Stomach (tissue), 9 donors: ENCODE measurements around the gene CPN2. TPM values are rescaled to one million over a fixed set of nuclear protein-coding genes. Genes with fewer than 3 reads are reported as not detected.

ENCODE experiments used
- DNase-seq, 2 donors: peaks; one replicate each; pipeline versions ENCODE4 v3.0.0 to v3.0.0-alpha.2; 2013 to 2019
- H3K27ac ChIP-seq, 5 donors: fragments of 200-600 bp in 4 of 5; sonication (generic) in 4 of 5; one replicate each; pipeline ENCODE4 v1.5.1; 2013 to 2019; ENCODE audit warnings: mild to moderate bottlenecking in 1 of 5, moderate library complexity in 1 of 5
- H3K27me3 ChIP-seq, 3 donors: fragments of 200-600 bp; sonication (generic); one replicate each; pipeline ENCODE4 v1.5.1; 2017 to 2019; ENCODE audit warnings: mixed run types in 1 of 3
- H3K36me3 ChIP-seq, 4 donors: fragments of 200-600 bp; sonication (generic); 1 replicate in 3 of 4; 2 replicates in 1 of 4; pipeline ENCODE4 v1.5.1; 2016 to 2019
- H3K4me1 ChIP-seq, 4 donors: fragments of 200-600 bp; sonication (generic); one replicate each; pipeline ENCODE4 v1.5.1; 2016 to 2019
- H3K4me3 ChIP-seq, 4 donors: fragments of 200-600 bp; sonication (generic) in 3 of 4; one replicate each; pipeline ENCODE4 v1.5.1; 2016 to 2019; ENCODE audit warnings: mild to moderate bottlenecking in 1 of 4
- H3K9me3 ChIP-seq, 4 donors: fragments of 200-600 bp; sonication (generic); one replicate each; pipeline ENCODE4 v1.5.1; 2016 to 2019
- CTCF ChIP-seq, 7 experiments: fragments of 450-650 bp in 4 of 7; fragments of 200-600 bp in 3 of 7; sonication (generic) in 3 of 7; IDR thresholded peaks; one replicate each; pipeline ENCODE4 v1.5.1; 2016 to 2019; ENCODE audit warnings: antibody characterized with exemption in 7 of 7, control low read depth in 2 of 7, mild to moderate bottlenecking in 1 of 7
- EP300 ChIP-seq: sonication (generic); formaldehyde crosslinking; IDR thresholded peaks from one replicate; pipeline ENCODE4 v1.6.1; 2017; ENCODE audit warnings: antibody characterized with exemption
- POLR2A ChIP-seq, 4 donors: fragments of 450-650 bp; IDR thresholded peaks; one replicate each; pipeline ENCODE4 v1.6.1; 2016; ENCODE audit warnings: antibody characterized with exemption in 4 of 4, control low read depth in 2 of 4, mild to moderate bottlenecking in 1 of 4, moderate library complexity in 1 of 4
- POLR2AphosphoS5 ChIP-seq, 3 donors: sonication (generic); formaldehyde crosslinking; IDR thresholded peaks; one replicate each; pipeline ENCODE4 v1.6.1; 2016; ENCODE audit warnings: antibody characterized with exemption in 3 of 3
- whole genome bisulfite sequencing, 5 donors: extraction: QIAGEN DNeasy Blood & Tissue Kit in 3 of 5; methylation state at CpG; one replicate each; pipeline versions ENCODE4 v1.1.5 to v1.1.7; 2013 to 2018; 5-methylcytosine and 5-hydroxymethylcytosine counted together
- intact Hi-C: fragments of 100-400 bp; cut with DNase I; formaldehyde crosslinking; loops from one replicate; pipeline ENCODE4 v1.15.1; 2023; ENCODE audit warnings: low total_unique reads
- polyA plus RNA-seq, 3 donors: library from polyadenylated mRNA; stranded (reverse); fragments of 200-250 nt; gene quantifications; one replicate each; pipeline ENCODE4 v1.2.3, GENCODE V29; 2013
- total RNA-seq, 5 donors: library from RNA; depleted of rRNA; stranded (reverse); fragments of >200 nt; gene quantifications; one replicate each; pipeline versions ENCODE4 v1.1.0 to v1.2.3, GENCODE V29; 2014 to 2016
- donor health status: healthy with polysubstance abuse.
- donor health status: Bipolar disorder and iron deficiency.
- donor health status: healthy.

Gene CPN2
- total and polyA plus RNA-seq, 8 donors: not detected

- DNase-seq: no peak
- peaks cover 0 to 26% (median 10%) of the 10 kb centered on the region in 3 donors for H3K27me3 ChIP-seq
- 57 to 79% (median 72%) methylated on average over 7 of the region's 7 CpGs for WGBS, 5 donors
- peaks cover 4 to 17% (median 15%) of the 10 kb centered on the region in 4 donors for H3K4me1 ChIP-seq
- H3K9me3 ChIP-seq: no peaks in the 10 kb centered on the region
- no peak overlapping the region for H3K27ac ChIP-seq
- TF ChIP-seq POLR2AphosphoS5 (IDR thresholded peaks at IDR 0.05) (no peak), EP300 (no peak), CTCF (IDR thresholded peaks at IDR 0.05) (no peak), POLR2A (IDR thresholded peaks at IDR 0.05) (no peak)
- no peak overlapping the region for H3K4me3 ChIP-seq
- H3K36me3 ChIP-seq: no peaks in the 10 kb centered on the region
- intact Hi-C loops: no loop called here
Measured at GRCh38 chr3:194329583-194329965, 21.6 kb downstream of the CPN2 start.

GRCh38 chr3:194328942-194329582 is 22.1 kb downstream of the CPN2 start:
- TF ChIP-seq POLR2A (IDR thresholded peaks at IDR 0.05) (no peak), EP300 (no peak), POLR2AphosphoS5 (IDR thresholded peaks at IDR 0.05) (no peak), CTCF (IDR thresholded peaks at IDR 0.05) (no peak)
- intact Hi-C loops: no loop called here
- H3K4me1 ChIP-seq: peaks cover 4 to 21% (median 16%) of the 10 kb centered on the region in 4 donors
- no peaks in the 10 kb centered on the region for H3K36me3 ChIP-seq
- H3K27me3 ChIP-seq: peaks cover 0 to 22% (median 10%) of the 10 kb centered on the region in 3 donors
- DNase-seq: no peak
- no peaks in the 10 kb centered on the region for H3K9me3 ChIP-seq
- WGBS, 5 donors: 81 to 91% (median 90%) methylated on average over 14 of the region's 14 CpGs
- H3K27ac ChIP-seq: no peak overlapping the region
- no peak overlapping the region for H3K4me3 ChIP-seq

GRCh38 chr3:194328053-194328657 is 23.0 kb downstream of the CPN2 start:
- no peak for TF ChIP-seq CTCF (IDR thresholded peaks at IDR 0.05)
- peak in 1 of 3 donors; percentile 10 for TF ChIP-seq POLR2AphosphoS5 (IDR thresholded peaks at IDR 0.05)
- intact Hi-C loops: no loop called here
- Histone ChIP-seq H3K36me3 (no peaks in the 10 kb centered on the region), H3K27me3 (peaks cover 0 to 18% (median 5%) of the 10 kb centered on the region in 3 donors), H3K4me3 (no peak overlapping the region), H3K9me3 (no peaks in the 10 kb centered on the region), H3K4me1 (peaks cover 0 to 19% (median 11%) of the 10 kb centered on the region in 4 donors), H3K27ac (no peak overlapping the region)
- peak in 1 of 2 donors; percentile 80 for DNase-seq
- WGBS, 5 donors: 79 to 85% (median 81%) methylated on average over 26 to 27 of the region's 27 CpGs

GRCh38 chr3:194327218-194328052 is 23.7 kb downstream of the CPN2 start:
- 86 to 95% (median 93%) methylated on average over 5 of the region's 5 CpGs for WGBS, 5 donors
- Histone ChIP-seq H3K27me3 (peaks cover 0 to 10% (median 0%) of the 10 kb centered on the region in 3 donors), H3K27ac (no peak overlapping the region), H3K4me1 (peaks cover 0 to 23% (median 17%) of the 10 kb centered on the region in 4 donors), H3K36me3 (no peaks in the 10 kb centered on the region), H3K4me3 (no peak overlapping the region), H3K9me3 (no peaks in the 10 kb centered on the region)
- DNase-seq: no peak
- no peak for TF ChIP-seq EP300
- intact Hi-C loops: no loop called here
